WTC11 (cell line): Measurements from ENCODE around the gene GLG1. TPM values are rescaled to one million over a fixed set of nuclear protein-coding genes. Genes with fewer than 3 reads are reported as not detected.

ENCODE experiments used
- ATAC-seq: fragments of 200-7000 bp; cut with Tn5 transposase; 2 replicates; pipeline ENCODE4 v1.10.0; 2021; ENCODE audit warnings: mild to moderate bottlenecking, moderate library complexity
- CTCF ChIA-PET: fragments of 300-600 bp; sonication (Branson Sonifier 250); formaldehyde crosslinking; loops from one replicate; lab custom pipeline; 2021; ENCODE audit warnings: antibody characterized with exemption; lab: Charles Lee
- POLR2A ChIA-PET: fragments of 350-600 bp; sonication (Branson Sonifier 250); formaldehyde crosslinking; loops from one replicate; lab custom pipeline; 2021; ENCODE audit warnings: antibody characterized with exemption; lab: Charles Lee
- DNase-seq: peaks from one replicate; pipeline ENCODE4 v3.0.0; 2021; ENCODE audit warnings: low spot score
- H3K27ac Mint-ChIP-seq: 2 replicates; pipeline ENCODE4 v1.8.0; 2021; ENCODE audit warnings: mixed read lengths
- H3K27me3 Mint-ChIP-seq: 2 replicates; pipeline ENCODE4 v1.8.0; 2021; ENCODE audit warnings: low read depth, mild to moderate bottlenecking, moderate library complexity, mixed read lengths
- H3K36me3 Mint-ChIP-seq: 2 replicates; pipeline ENCODE4 v1.8.0; 2021; ENCODE audit warnings: mixed read lengths
- H3K4me1 Mint-ChIP-seq: 2 replicates; pipeline ENCODE4 v1.8.0; 2022; ENCODE audit warnings: mixed read lengths
- H3K4me3 Mint-ChIP-seq: 2 replicates; pipeline ENCODE4 v1.8.0; 2021; ENCODE audit warnings: mild to moderate bottlenecking, moderate library complexity, mixed read lengths
- H3K9me3 Mint-ChIP-seq: 2 replicates; pipeline ENCODE4 v1.8.0; 2021; ENCODE audit warnings: mixed read lengths
- CREB1 ChIP-seq: sonication (generic); formaldehyde crosslinking; IDR thresholded peaks from 2 replicates; pipeline ENCODE4 v1.8.0; 2023; ENCODE audit warnings: mild to moderate bottlenecking, missing genetic modification reagents
- ESRRA ChIP-seq: sonication (generic); formaldehyde crosslinking; IDR thresholded peaks from 2 replicates; pipeline ENCODE4 v1.8.1; 2022; ENCODE audit warnings: mild to moderate bottlenecking, missing genetic modification reagents, borderline replicate concordance
- HMGA2 ChIP-seq: fragments of 250-450 bp; sonication (Bioruptor Pico); IDR thresholded peaks from 2 replicates; pipeline ENCODE4 v1.4.0; 2021; ENCODE audit warnings: mild to moderate bottlenecking, moderate library complexity
- HMGXB4 ChIP-seq: sonication (generic); formaldehyde crosslinking; IDR thresholded peaks from 2 replicates; pipeline ENCODE4 v1.8.1; 2023; ENCODE audit warnings: mild to moderate bottlenecking, moderate library complexity, missing genetic modification reagents
- IRF2 ChIP-seq: sonication (generic); formaldehyde crosslinking; IDR thresholded peaks from 2 replicates; pipeline ENCODE4 v1.8.0; 2022; ENCODE audit warnings: low read depth, missing genetic modification reagents, borderline replicate concordance
- NFATC4 ChIP-seq: fragments of 250-450 bp; sonication (Bioruptor Pico); IDR thresholded peaks from 2 replicates; pipeline ENCODE4 v1.9.0; 2021; ENCODE audit warnings: mild to moderate bottlenecking
- NFYB ChIP-seq: sonication (generic); formaldehyde crosslinking; conservative IDR thresholded peaks from 2 replicates; pipeline ENCODE4 v1.8.0; 2022; ENCODE audit warnings: low read depth, missing genetic modification reagents
- NR2C2 ChIP-seq: sonication (generic); formaldehyde crosslinking; IDR thresholded peaks from 2 replicates; pipeline ENCODE4 v1.8.0; 2022; ENCODE audit warnings: mild to moderate bottlenecking, missing genetic modification reagents
- OVOL2 ChIP-seq: fragments of 250-450 bp; sonication (Bioruptor Pico); IDR thresholded peaks from 2 replicates; pipeline ENCODE4 v1.9.0; 2021; ENCODE audit warnings: mild to moderate bottlenecking, borderline replicate concordance
- TCF7 ChIP-seq: sonication (generic); formaldehyde crosslinking; IDR thresholded peaks from 2 replicates; pipeline ENCODE4 v1.8.0; 2022; ENCODE audit warnings: mild to moderate bottlenecking, low read depth, missing genetic modification reagents, moderate library complexity
- TEAD1 ChIP-seq: sonication (generic); formaldehyde crosslinking; IDR thresholded peaks from 2 replicates; pipeline ENCODE4 v1.8.0; 2022; ENCODE audit warnings: mild to moderate bottlenecking, missing genetic modification reagents
- USF2 ChIP-seq: sonication (generic); formaldehyde crosslinking; IDR thresholded peaks from 2 replicates; pipeline ENCODE4 v1.8.1; 2023; ENCODE audit warnings: mild to moderate bottlenecking, missing genetic modification reagents, moderate library complexity
- ZNF232 ChIP-seq: sonication (generic); formaldehyde crosslinking; IDR thresholded peaks from 2 replicates; pipeline ENCODE4 v1.8.0; 2022; ENCODE audit warnings: mild to moderate bottlenecking, missing genetic modification reagents
- ZNF263 ChIP-seq: sonication (generic); formaldehyde crosslinking; IDR thresholded peaks from 2 replicates; pipeline ENCODE4 v1.8.1; 2022; ENCODE audit warnings: low read depth, mild to moderate bottlenecking, moderate library complexity, missing genetic modification reagents
- ZNF416 ChIP-seq: fragments of 250-450 bp; sonication (Bioruptor Pico); IDR thresholded peaks from 2 replicates; pipeline ENCODE4 v1.9.0; 2021; ENCODE audit warnings: mild to moderate bottlenecking, inconsistent platforms
- ZNF423 ChIP-seq: fragments of 250-450 bp; sonication (Bioruptor Pico); IDR thresholded peaks from 2 replicates; pipeline ENCODE4 v2.1.2; 2022; ENCODE audit warnings: mild to moderate bottlenecking, moderate library complexity
- total RNA-seq: library from RNA; stranded (reverse); gene quantifications from 3 replicates; pipeline ENCODE4 v1.2.3, GENCODE V29; 2021
- TF ChIP-seq, protein P1 (sequence below): fragments of 250-450 bp; sonication (Bioruptor Pico); IDR thresholded peaks from 2 replicates; pipeline ENCODE4 v1.8.0; 2021; ENCODE audit warnings: mild to moderate bottlenecking
- TF ChIP-seq, protein P2 (sequence below): fragments of 250-450 bp; sonication (Bioruptor Pico); IDR thresholded peaks from 2 replicates; pipeline ENCODE4 v1.9.0; 2021; ENCODE audit warnings: mild to moderate bottlenecking
- TF ChIP-seq, protein P3 (sequence below): fragments of 200-600 bp; IDR thresholded peaks from 2 replicates; pipeline ENCODE4 v1.8.0; 2022; ENCODE audit warnings: antibody characterized with exemption
- TF ChIP-seq, protein P4 (sequence below): sonication (generic); formaldehyde crosslinking; IDR thresholded peaks from 2 replicates; pipeline ENCODE4 v1.8.1; 2023; ENCODE audit warnings: mild to moderate bottlenecking, missing genetic modification reagents, borderline replicate concordance
- TF ChIP-seq, protein P5 (sequence below): sonication (generic); formaldehyde crosslinking; IDR thresholded peaks from 2 replicates; pipeline ENCODE4 v1.8.0; 2022; ENCODE audit warnings: mild to moderate bottlenecking, missing genetic modification reagents
- TF ChIP-seq, protein P6 (sequence below): sonication (generic); formaldehyde crosslinking; IDR thresholded peaks from 2 replicates; pipeline ENCODE4 v1.8.1; 2022; ENCODE audit warnings: mild to moderate bottlenecking, missing genetic modification reagents, moderate library complexity, borderline replicate concordance

The GLG1 gene
- total RNA-seq, 1 experiment from 2014 or later, result 156 TPM

DNA sequence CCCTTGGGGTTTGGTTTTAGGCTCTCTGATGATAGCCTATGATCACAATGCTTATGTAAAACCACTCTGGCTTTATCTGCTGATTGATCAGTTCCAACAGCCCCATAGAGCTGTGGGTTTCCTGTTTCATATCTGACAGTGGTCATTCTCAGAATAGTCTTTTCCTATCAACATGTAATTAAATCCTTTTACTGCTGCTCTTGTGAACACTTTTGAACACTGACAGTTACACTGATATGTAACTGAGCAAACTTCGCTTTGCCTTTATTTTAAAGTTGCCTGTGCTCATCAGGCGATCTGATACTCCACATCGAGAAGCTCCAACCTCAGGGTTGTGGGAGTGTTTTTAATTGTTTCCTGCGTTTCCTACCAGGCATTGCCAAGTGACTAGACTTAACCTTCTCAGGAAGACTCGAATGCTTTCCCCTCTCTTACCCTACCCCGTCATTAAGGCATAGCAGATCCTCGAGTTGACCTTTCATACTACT lies 168.4 kb downstream of the GLG1 start:
- Mint-ChIP-seq H3K27me3 (no peaks in the 10 kb centered on the region), H3K4me3 (no peak overlapping the region), H3K4me1 (no peaks in the 10 kb centered on the region), H3K36me3 (peaks cover 21% of the 10 kb centered on the region), H3K9me3 (peaks cover 15% of the 10 kb centered on the region), H3K27ac (peak overlapping the region; percentile 15)
- no peak for ATAC-seq
- CTCF ChIA-PET, result no interaction called here
- no peak for DNase-seq
- POLR2A ChIA-PET, result no interaction called here
- TF ChIP-seq IRF2 (no peak), NFYB (CRISPR knock-in tag) (no peak), HMGA2 (CRISPR knock-in tag) (no peak), TEAD1 (CRISPR knock-in tag) (no peak), ZNF232 (no peak), USF2 (CRISPR knock-in tag) (no peak)
- TF ChIP-seq, protein P1, sequence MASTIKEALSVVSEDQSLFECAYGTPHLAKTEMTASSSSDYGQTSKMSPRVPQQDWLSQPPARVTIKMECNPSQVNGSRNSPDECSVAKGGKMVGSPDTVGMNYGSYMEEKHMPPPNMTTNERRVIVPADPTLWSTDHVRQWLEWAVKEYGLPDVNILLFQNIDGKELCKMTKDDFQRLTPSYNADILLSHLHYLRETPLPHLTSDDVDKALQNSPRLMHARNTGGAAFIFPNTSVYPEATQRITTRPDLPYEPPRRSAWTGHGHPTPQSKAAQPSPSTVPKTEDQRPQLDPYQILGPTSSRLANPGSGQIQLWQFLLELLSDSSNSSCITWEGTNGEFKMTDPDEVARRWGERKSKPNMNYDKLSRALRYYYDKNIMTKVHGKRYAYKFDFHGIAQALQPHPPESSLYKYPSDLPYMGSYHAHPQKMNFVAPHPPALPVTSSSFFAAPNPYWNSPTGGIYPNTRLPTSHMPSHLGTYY (CRISPR knock-in tag), result no peak

GRCh38 chr16:74431516-74431915 lies 175.4 kb downstream of the GLG1 start:
- ChIA-PET POLR2A (no interaction called here), CTCF (interaction anchor here (0.6 to 1.2 kb wide), 3 partner anchors 121 to 156 kb away, joined by 3 to 4 read pairs (median 3); no protein-coding TSS in a partner anchor)
- peaks cover 4% of the 10 kb centered on the region; the same call in 1 of the 2 replicates for H3K36me3 Mint-ChIP-seq
- DNase-seq (no peak), ATAC-seq (no peak)
- H3K4me3 Mint-ChIP-seq, result no peak overlapping the region
- peaks cover 14% of the 10 kb centered on the region for H3K4me1 Mint-ChIP-seq
- H3K27ac Mint-ChIP-seq, result peak overlapping the region; percentile 64; the same call in 1 of the 2 replicates
- no peaks in the 10 kb centered on the region for H3K27me3 Mint-ChIP-seq
- peaks cover 14% of the 10 kb centered on the region for H3K9me3 Mint-ChIP-seq
- TF ChIP-seq TEAD1 (CRISPR knock-in tag) (no peak), HMGXB4 (CRISPR knock-in tag) (no peak), ZNF416 (CRISPR knock-in tag) (no peak), NFATC4 (CRISPR knock-in tag) (no peak), ZNF263 (CRISPR knock-in tag) (no peak), ESRRA (no peak), CREB1 (CRISPR knock-in tag) (no peak), OVOL2 (CRISPR knock-in tag) (no peak), NR2C2 (CRISPR knock-in tag) (no peak), ZNF423 (CRISPR knock-in tag) (no peak), TCF7 (CRISPR knock-in tag) (no peak)
- TF ChIP-seq, protein P2, sequence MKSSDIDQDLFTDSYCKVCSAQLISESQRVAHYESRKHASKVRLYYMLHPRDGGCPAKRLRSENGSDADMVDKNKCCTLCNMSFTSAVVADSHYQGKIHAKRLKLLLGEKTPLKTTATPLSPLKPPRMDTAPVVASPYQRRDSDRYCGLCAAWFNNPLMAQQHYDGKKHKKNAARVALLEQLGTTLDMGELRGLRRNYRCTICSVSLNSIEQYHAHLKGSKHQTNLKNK (CRISPR knock-in tag), result no peak
- TF ChIP-seq, protein P3, sequence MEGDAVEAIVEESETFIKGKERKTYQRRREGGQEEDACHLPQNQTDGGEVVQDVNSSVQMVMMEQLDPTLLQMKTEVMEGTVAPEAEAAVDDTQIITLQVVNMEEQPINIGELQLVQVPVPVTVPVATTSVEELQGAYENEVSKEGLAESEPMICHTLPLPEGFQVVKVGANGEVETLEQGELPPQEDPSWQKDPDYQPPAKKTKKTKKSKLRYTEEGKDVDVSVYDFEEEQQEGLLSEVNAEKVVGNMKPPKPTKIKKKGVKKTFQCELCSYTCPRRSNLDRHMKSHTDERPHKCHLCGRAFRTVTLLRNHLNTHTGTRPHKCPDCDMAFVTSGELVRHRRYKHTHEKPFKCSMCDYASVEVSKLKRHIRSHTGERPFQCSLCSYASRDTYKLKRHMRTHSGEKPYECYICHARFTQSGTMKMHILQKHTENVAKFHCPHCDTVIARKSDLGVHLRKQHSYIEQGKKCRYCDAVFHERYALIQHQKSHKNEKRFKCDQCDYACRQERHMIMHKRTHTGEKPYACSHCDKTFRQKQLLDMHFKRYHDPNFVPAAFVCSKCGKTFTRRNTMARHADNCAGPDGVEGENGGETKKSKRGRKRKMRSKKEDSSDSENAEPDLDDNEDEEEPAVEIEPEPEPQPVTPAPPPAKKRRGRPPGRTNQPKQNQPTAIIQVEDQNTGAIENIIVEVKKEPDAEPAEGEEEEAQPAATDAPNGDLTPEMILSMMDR, result no peak
- TF ChIP-seq, protein P4, sequence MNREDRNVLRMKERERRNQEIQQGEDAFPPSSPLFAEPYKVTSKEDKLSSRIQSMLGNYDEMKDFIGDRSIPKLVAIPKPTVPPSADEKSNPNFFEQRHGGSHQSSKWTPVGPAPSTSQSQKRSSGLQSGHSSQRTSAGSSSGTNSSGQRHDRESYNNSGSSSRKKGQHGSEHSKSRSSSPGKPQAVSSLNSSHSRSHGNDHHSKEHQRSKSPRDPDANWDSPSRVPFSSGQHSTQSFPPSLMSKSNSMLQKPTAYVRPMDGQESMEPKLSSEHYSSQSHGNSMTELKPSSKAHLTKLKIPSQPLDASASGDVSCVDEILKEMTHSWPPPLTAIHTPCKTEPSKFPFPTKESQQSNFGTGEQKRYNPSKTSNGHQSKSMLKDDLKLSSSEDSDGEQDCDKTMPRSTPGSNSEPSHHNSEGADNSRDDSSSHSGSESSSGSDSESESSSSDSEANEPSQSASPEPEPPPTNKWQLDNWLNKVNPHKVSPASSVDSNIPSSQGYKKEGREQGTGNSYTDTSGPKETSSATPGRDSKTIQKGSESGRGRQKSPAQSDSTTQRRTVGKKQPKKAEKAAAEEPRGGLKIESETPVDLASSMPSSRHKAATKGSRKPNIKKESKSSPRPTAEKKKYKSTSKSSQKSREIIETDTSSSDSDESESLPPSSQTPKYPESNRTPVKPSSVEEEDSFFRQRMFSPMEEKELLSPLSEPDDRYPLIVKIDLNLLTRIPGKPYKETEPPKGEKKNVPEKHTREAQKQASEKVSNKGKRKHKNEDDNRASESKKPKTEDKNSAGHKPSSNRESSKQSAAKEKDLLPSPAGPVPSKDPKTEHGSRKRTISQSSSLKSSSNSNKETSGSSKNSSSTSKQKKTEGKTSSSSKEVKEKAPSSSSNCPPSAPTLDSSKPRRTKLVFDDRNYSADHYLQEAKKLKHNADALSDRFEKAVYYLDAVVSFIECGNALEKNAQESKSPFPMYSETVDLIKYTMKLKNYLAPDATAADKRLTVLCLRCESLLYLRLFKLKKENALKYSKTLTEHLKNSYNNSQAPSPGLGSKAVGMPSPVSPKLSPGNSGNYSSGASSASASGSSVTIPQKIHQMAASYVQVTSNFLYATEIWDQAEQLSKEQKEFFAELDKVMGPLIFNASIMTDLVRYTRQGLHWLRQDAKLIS (CRISPR knock-in tag), result no peak
- TF ChIP-seq, protein P5, sequence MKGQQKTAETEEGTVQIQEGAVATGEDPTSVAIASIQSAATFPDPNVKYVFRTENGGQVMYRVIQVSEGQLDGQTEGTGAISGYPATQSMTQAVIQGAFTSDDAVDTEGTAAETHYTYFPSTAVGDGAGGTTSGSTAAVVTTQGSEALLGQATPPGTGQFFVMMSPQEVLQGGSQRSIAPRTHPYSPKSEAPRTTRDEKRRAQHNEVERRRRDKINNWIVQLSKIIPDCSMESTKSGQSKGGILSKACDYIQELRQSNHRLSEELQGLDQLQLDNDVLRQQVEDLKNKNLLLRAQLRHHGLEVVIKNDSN, result no peak
- TF ChIP-seq, protein P6, sequence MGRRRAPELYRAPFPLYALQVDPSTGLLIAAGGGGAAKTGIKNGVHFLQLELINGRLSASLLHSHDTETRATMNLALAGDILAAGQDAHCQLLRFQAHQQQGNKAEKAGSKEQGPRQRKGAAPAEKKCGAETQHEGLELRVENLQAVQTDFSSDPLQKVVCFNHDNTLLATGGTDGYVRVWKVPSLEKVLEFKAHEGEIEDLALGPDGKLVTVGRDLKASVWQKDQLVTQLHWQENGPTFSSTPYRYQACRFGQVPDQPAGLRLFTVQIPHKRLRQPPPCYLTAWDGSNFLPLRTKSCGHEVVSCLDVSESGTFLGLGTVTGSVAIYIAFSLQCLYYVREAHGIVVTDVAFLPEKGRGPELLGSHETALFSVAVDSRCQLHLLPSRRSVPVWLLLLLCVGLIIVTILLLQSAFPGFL, result no peak
